GM20431 (cell line): ENCODE results near the gene IP6K3.

ENCODE experiments used
- in situ Hi-C: fragments of 300-500 bp; cut with MseI, MboI; formaldehyde crosslinking; loops from one replicate; pipeline ENCODE4 v1.15.0; 2020; ENCODE audit warnings: low sequenced_read_pairs; ENCODE audit not compliant: unreplicated experiment

The IP6K3 gene

GRCh38 chr6:33711140-33712129 is 35.3 kb downstream of the IP6K3 start, which contains the start of gene UQCC2:
Gene UQCC2 (minus strand): TSS chr6:33711700. CDS start chr6:33711686, 14 bp downstream.
- in situ Hi-C loops: no loop called here

GRCh38 chr6:33710296-33711121 is 36.2 kb downstream of the IP6K3 start:
- in situ Hi-C loops: no loop called here

- in situ Hi-C loops: loop anchor here (10.0 kb wide), 1 partner anchor 125 kb away; the partner anchor contains the start of gene BAK1
These were observed 37.0 kb downstream of the IP6K3 start for GRCh38 chr6:33709605-33710295.

- in situ Hi-C loops: loop anchor here (10.0 kb wide), 1 partner anchor 124 kb away; the partner anchor contains the start of gene BAK1
These were observed 38.0 kb downstream of the IP6K3 start for GRCh38 chr6:33708516-33709204.

GRCh38 chr6:33707771-33708170 is 38.9 kb downstream of the IP6K3 start:
- in situ Hi-C loops: loop anchor here (10.0 kb wide), 1 partner anchor 123 kb away; the partner anchor contains the start of gene BAK1

- in situ Hi-C loops: loop anchor here (10.0 kb wide), 1 partner anchor 121 kb away; the partner anchor contains the start of gene BAK1
These were observed 40.6 kb downstream of the IP6K3 start for GRCh38 chr6:33705955-33706725.

GRCh38 chr6:33705268-33705885 is 41.3 kb downstream of the IP6K3 start:
- in situ Hi-C loops: loop anchor here (10.0 kb wide), 1 partner anchor 121 kb away; the partner anchor contains the start of gene BAK1

- in situ Hi-C loops: loop anchor here (10.0 kb wide), 1 partner anchor 120 kb away; the partner anchor contains the start of gene BAK1
These were observed 42.3 kb downstream of the IP6K3 start for GRCh38 chr6:33704215-33705066.

- in situ Hi-C loops: loop anchor here (10.0 kb wide), 1 partner anchor 118 kb away; the partner anchor contains the start of gene BAK1
These were observed 44.2 kb downstream of the IP6K3 start for GRCh38 chr6:33702345-33702977.

GRCh38 chr6:33700391-33701050 is 46.2 kb downstream of the IP6K3 start:
- in situ Hi-C loops: loop anchor here (10.0 kb wide), 1 partner anchor 116 kb away; the partner anchor contains the start of gene BAK1

GRCh38 chr6:33699739-33700138 is 47.0 kb downstream of the IP6K3 start:
- in situ Hi-C loops: loop anchor here (10.0 kb wide), 1 partner anchor 115 kb away; the partner anchor contains the start of gene BAK1

- in situ Hi-C loops: no loop called here
These were observed 47.6 kb downstream of the IP6K3 start for GRCh38 chr6:33699131-33699530.

- in situ Hi-C loops: no loop called here
These were observed 48.2 kb downstream of the IP6K3 start for GRCh38 chr6:33698494-33698893.

- in situ Hi-C loops: no loop called here
These were observed 48.9 kb downstream of the IP6K3 start for GRCh38 chr6:33697845-33698244.

GRCh38 chr6:33696548-33697518 is 49.9 kb downstream of the IP6K3 start:
- in situ Hi-C loops: no loop called here
